MM.1S (cell line): ENCODE results near the gene ELMO1.

Experiments
- DNase-seq: peaks from one replicate; pipeline ENCODE4 v3.0.0-alpha.2; 2015
- H2AFZ ChIP-seq: fragments of 300-600 bp; sonication (generic); 2 replicates; pipeline ENCODE4 v1.6.0; 2016; ENCODE audit warnings: antibody characterized with exemption, low read length
- H3F3A ChIP-seq: fragments of 300-600 bp; sonication (generic); 2 replicates; pipeline ENCODE4 v1.6.1; 2016; ENCODE audit warnings: mild to moderate bottlenecking, antibody characterized with exemption, low read length, moderate library complexity, mixed read lengths; ENCODE audit not compliant: insufficient read depth
- H3K27ac ChIP-seq: fragments of 300-600 bp; sonication (generic); 2 replicates; pipeline ENCODE4 v1.5.1; 2016; ENCODE audit warnings: mild to moderate bottlenecking, low read length
- H3K27me3 ChIP-seq: fragments of 300-600 bp; sonication (generic); replicated peaks from 2 replicates; pipeline ENCODE4 v1.6.0; 2016; ENCODE audit warnings: low read length; ENCODE audit not compliant: insufficient read depth
- H3K36me3 ChIP-seq: fragments of 300-600 bp; sonication (generic); replicated peaks from 2 replicates; pipeline ENCODE4 v1.6.1; 2016; ENCODE audit warnings: mild to moderate bottlenecking, low read length, mixed read lengths; ENCODE audit not compliant: insufficient read depth
- H3K4me1 ChIP-seq: fragments of 300-600 bp; sonication (generic); 2 replicates; pipeline ENCODE4 v1.6.1; 2016; ENCODE audit warnings: low read length, mixed read lengths
- H3K4me2 ChIP-seq: fragments of 300-600 bp; sonication (generic); 2 replicates; pipeline ENCODE4 v1.6.0; 2016; ENCODE audit warnings: low read depth, low read length
- H3K4me3 ChIP-seq: fragments of 300-600 bp; sonication (generic); 2 replicates; pipeline ENCODE4 v1.5.1; 2016; ENCODE audit warnings: low read length, mixed read lengths
- H3K79me2 ChIP-seq: fragments of 300-600 bp; sonication (generic); 2 replicates; pipeline ENCODE4 v1.6.1; 2016; ENCODE audit warnings: mixed run types, low read length, mixed read lengths
- H3K9ac ChIP-seq: fragments of 300-600 bp; sonication (generic); 2 replicates; pipeline ENCODE4 v1.6.1; 2016; ENCODE audit warnings: low read length, mixed read lengths
- H3K9me2 ChIP-seq: fragments of 300-600 bp; sonication (generic); replicated peaks from 2 replicates; pipeline ENCODE4 v1.6.1; 2016; ENCODE audit warnings: mild to moderate bottlenecking, low read length, mixed read lengths; ENCODE audit not compliant: insufficient read depth
- H3K9me3 ChIP-seq: fragments of 300-600 bp; sonication (generic); replicated peaks from 2 replicates; pipeline ENCODE4 v1.6.1; 2016; ENCODE audit warnings: mild to moderate bottlenecking, low read length, mixed read lengths; ENCODE audit not compliant: insufficient read depth
- H4K20me1 ChIP-seq: fragments of 300-600 bp; sonication (generic); 2 replicates; pipeline ENCODE4 v1.6.1; 2016; ENCODE audit warnings: mild to moderate bottlenecking, low read length, moderate library complexity, mixed read lengths; ENCODE audit not compliant: insufficient read depth
- CTCF ChIP-seq: fragments of 300-600 bp; sonication (generic); IDR thresholded peaks from 2 replicates; pipeline ENCODE4 v1.5.1; 2016; ENCODE audit warnings: antibody characterized with exemption, low read length, mixed read lengths
- EZH2 ChIP-seq: fragments of 300-600 bp; sonication (generic); optimal IDR thresholded peaks from 2 replicates; pipeline ENCODE3; 2017; ENCODE audit warnings: low read depth, mild to moderate bottlenecking, antibody characterized with exemption, low read length, mixed read lengths
- EZH2phosphoT487 ChIP-seq: fragments of 300-600 bp; sonication (generic); IDR thresholded peaks from 2 replicates; pipeline ENCODE4 v1.6.1; 2018; ENCODE audit warnings: antibody characterized with exemption, low read length

ELMO1 gene

DNA sequence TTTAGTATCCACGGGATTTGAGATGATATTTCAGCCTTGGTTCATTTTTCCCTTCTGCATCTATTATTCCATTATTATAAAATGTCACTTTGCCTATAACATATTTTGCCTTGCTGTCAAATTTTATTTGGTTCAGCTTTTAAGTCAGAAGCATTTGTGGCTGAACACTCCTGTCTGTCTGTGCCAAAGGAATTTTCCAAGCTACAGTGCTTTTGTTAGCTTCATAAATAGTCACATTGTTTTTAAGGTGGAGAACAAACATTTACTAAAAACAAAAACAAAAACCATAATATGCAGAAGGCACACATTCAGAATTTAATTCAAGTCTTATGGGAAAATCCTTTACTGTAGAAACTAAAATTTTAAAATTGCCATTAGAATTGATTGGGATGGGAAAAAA lies 33.8 kb upstream of the ELMO1 start:
- Histone ChIP-seq H3K9me2 (no peaks in the 10 kb centered on the region), H3K27me3 (no peaks in the 10 kb centered on the region), H4K20me1 (no peaks in the 10 kb centered on the region), H3K9me3 (no peaks in the 10 kb centered on the region), H3K4me3 (no peak overlapping the region), H3K4me2 (no peak overlapping the region), H3K4me1 (no peaks in the 10 kb centered on the region), H3K36me3 (no peaks in the 10 kb centered on the region), H2AFZ (no peak overlapping the region), H3K9ac (no peak overlapping the region), H3K79me2 (no peaks in the 10 kb centered on the region), H3K27ac (no peak overlapping the region), H3F3A (no peaks in the 10 kb centered on the region)
- TF ChIP-seq EZH2 = no peak
- no peak for TF ChIP-seq CTCF
- TF ChIP-seq EZH2phosphoT487 = no peak
- DNase-seq = no peak

GRCh38 chr7:37481722-37482288 lies 33.1 kb upstream of the ELMO1 start:
- TF ChIP-seq EZH2phosphoT487 (no peak), EZH2 (no peak), CTCF (no peak)
- Histone ChIP-seq H3K79me2 (no peaks in the 10 kb centered on the region), H3K4me2 (no peak overlapping the region), H3K4me1 (no peaks in the 10 kb centered on the region), H4K20me1 (no peaks in the 10 kb centered on the region), H3K27ac (no peak overlapping the region), H3K9me3 (no peaks in the 10 kb centered on the region), H2AFZ (no peak overlapping the region), H3K9me2 (no peaks in the 10 kb centered on the region), H3F3A (no peaks in the 10 kb centered on the region), H3K9ac (no peak overlapping the region), H3K4me3 (no peak overlapping the region), H3K27me3 (no peaks in the 10 kb centered on the region), H3K36me3 (no peaks in the 10 kb centered on the region)
- DNase-seq = no peak

GRCh38 chr7:37481154-37481553 lies 32.5 kb upstream of the ELMO1 start:
- no peaks in the 10 kb centered on the region for H3K9me3 ChIP-seq
- H3K4me2 ChIP-seq = no peak overlapping the region
- no peaks in the 10 kb centered on the region for H3K36me3 ChIP-seq
- no peaks in the 10 kb centered on the region for H3K9me2 ChIP-seq
- H3K9ac ChIP-seq = no peak overlapping the region
- H3K79me2 ChIP-seq = no peaks in the 10 kb centered on the region
- TF ChIP-seq EZH2phosphoT487 (no peak), CTCF (no peak), EZH2 (no peak)
- H3K27ac ChIP-seq = no peak overlapping the region
- no peaks in the 10 kb centered on the region for H3K4me1 ChIP-seq
- DNase-seq = no peak
- H4K20me1 ChIP-seq = no peaks in the 10 kb centered on the region
- no peak overlapping the region for H2AFZ ChIP-seq
- no peaks in the 10 kb centered on the region for H3K27me3 ChIP-seq
- H3F3A ChIP-seq = no peaks in the 10 kb centered on the region
- H3K4me3 ChIP-seq = no peak overlapping the region
